Psoas muscle (tissue), 8 donors: ENCODE results near the gene ZC3H18. TPM values are rescaled to one million over a fixed set of nuclear protein-coding genes. Genes with fewer than 3 reads are reported as not detected.

ENCODE experiments used
- ATAC-seq, 4 donors: fragments of 200-7000 bp; cut with Tn5 transposase; one replicate each; pipeline ENCODE4 v1.9.1; 2020; ENCODE audit warnings: moderate library complexity in 3 of 4, mild to moderate bottlenecking in 2 of 4
- DNase-seq, 2 donors: peaks; one replicate each; pipeline ENCODE4 v3.0.0-alpha.2; 2020
- H3K27ac ChIP-seq: fragments of 200-600 bp; one replicate; pipeline ENCODE4 v1.8.0; 2022
- H3K27me3 ChIP-seq, 3 donors: fragments of 200-600 bp in 1 of 3; one replicate each; pipeline versions ENCODE4 v1.6.1 to v1.8.0; 2013 to 2022; ENCODE audit warnings: low read length in 2 of 3, mild to moderate bottlenecking in 2 of 3, moderate library complexity in 1 of 3; ENCODE audit not compliant: insufficient read depth in 3 of 3
- H3K36me3 ChIP-seq, 2 donors: fragments of 200-600 bp in 1 of 2; one replicate each; pipeline versions ENCODE4 v1.6.1 to v1.8.0; 2013 to 2022; ENCODE audit warnings: low read depth in 1 of 2, mild to moderate bottlenecking in 1 of 2, moderate library complexity in 1 of 2; ENCODE audit not compliant: insufficient read depth in 1 of 2
- H3K4me1 ChIP-seq: fragments of 200-600 bp; one replicate; pipeline ENCODE4 v1.8.0; 2022
- H3K4me3 ChIP-seq: fragments of 200-600 bp; one replicate; pipeline ENCODE4 v1.8.0; 2022; ENCODE audit warnings: mild to moderate bottlenecking
- H3K9me3 ChIP-seq: fragments of 200-600 bp; one replicate; pipeline ENCODE4 v1.8.0; 2022
- CTCF ChIP-seq: fragments of 200-600 bp; IDR thresholded peaks from one replicate; pipeline ENCODE4 v1.8.0; 2022; ENCODE audit warnings: antibody characterized with exemption
- WGBS, 3 donors: extraction: QIAGEN DNeasy Blood & Tissue Kit; methylation state at CpG; one replicate each; pipeline versions ENCODE4 v1.1.6 to v1.1.7; 2013; 5-methylcytosine and 5-hydroxymethylcytosine counted together
- intact Hi-C, 2 donors: fragments of 100-400 bp; cut with DNase I; formaldehyde crosslinking; loops; one replicate each; pipeline versions ENCODE4 v1.11.0 to v1.14.2; 2022
- polyA plus RNA-seq, 3 donors: library from polyadenylated mRNA; stranded (reverse); fragments of 200-250 nt; gene quantifications; one replicate each; pipeline ENCODE4 v1.2.3, GENCODE V29; 2013
- total RNA-seq, 4 donors: library from RNA; stranded (reverse); fragmentation: NEBNext Ultra II Directional in 2 of 4; extraction: Animal tissue kit (Norgen Biotek cat#: 25700) in 2 of 4; gene quantifications; one replicate each; pipeline versions ENCODE4 v1.2.1 to v1.2.4, GENCODE V29; 2021 to 2023
- donor health status: healthy with polysubstance abuse.
- donor health status: DM: no; HTN: no; CAD: no; lungs with moderate emphysema.
- donor health status: Bipolar disorder and iron deficiency.
- donor health status: healthy.
- donor health status: DM: yes; HTN: yes; CAD: no.
- donor health status: DM: no; HTN: no; CAD: no.
- donor health status: DM: no; HTN: no; CAD: no.
- donor health status: DM: yes; HTN: yes; CAD: no.

ZC3H18 gene
- total and polyA plus RNA-seq, 7 donors = 19.9 to 36.0 (median 28.5) TPM

DNA sequence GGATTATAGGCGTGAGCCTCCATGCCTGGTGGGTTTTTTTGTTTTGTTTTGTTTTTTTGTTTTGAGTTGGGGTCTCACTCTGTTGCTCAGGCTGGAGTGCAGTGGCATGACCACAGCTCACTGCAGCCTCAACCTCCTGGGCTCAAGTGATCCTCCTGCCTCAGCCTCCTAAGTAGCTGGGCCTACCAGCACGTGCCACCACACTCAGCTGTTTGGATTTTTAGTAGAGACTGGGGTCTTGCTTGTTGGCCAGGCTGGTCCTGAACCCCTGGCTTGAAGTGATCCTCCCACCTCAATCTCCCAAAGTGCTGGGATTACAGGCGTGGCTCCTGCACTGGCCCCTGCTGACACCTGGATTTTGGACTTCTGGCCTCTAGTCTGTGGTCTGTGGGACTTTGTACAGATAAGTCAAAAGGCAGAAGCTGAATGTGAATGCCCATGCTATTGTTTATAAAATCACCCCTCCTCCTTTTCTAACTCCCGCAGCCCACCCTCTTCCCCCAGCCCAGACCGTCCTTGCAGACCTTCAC, 110.4 kb downstream of the ZC3H18 start:
- no peak for ATAC-seq
- 85 to 94% (median 86%) methylated on average over 5 of the region's 5 CpGs for WGBS, 3 donors
- H3K4me3 ChIP-seq = no peak overlapping the region

GRCh38 chr16:88681084-88681680, 111.0 kb downstream of the ZC3H18 start:
- WGBS, 3 donors = 55 to 62% (median 59%) methylated on average over 31 of the region's 31 CpGs
- Histone ChIP-seq H3K27ac (no peak overlapping the region), H3K9me3 (no peaks in the 10 kb centered on the region), H3K4me3 (no peak overlapping the region), H3K4me1 (peaks cover 38% of the 10 kb centered on the region), H3K36me3 (no peaks in the 10 kb centered on the region), H3K27me3 (peaks cover 0 to 4% (median 0%) of the 10 kb centered on the region in 3 donors)
- DNase-seq = peak in 1 of 2 donors; percentile 70
- ATAC-seq = peak; percentile 26 to 44 (median 30)
- TF ChIP-seq CTCF = peak; percentile 46
- intact Hi-C loops = no loop called here

More for the DNA sequence above, 110.4 kb downstream of the ZC3H18 start:
- H3K4me1 ChIP-seq = peaks cover 40% of the 10 kb centered on the region
- no peak overlapping the region for H3K27ac ChIP-seq
- no peak for DNase-seq
- peaks cover 0 to 4% (median 0%) of the 10 kb centered on the region in 3 donors for H3K27me3 ChIP-seq
- no peak for TF ChIP-seq CTCF
- H3K9me3 ChIP-seq = no peaks in the 10 kb centered on the region
- intact Hi-C loops = no loop called here
- no peaks in the 10 kb centered on the region for H3K36me3 ChIP-seq

Other genes with a start within 250 kb of the ZC3H18 start
- gene ZNF469, start 187.4 kb upstream of the ZC3H18 start, total RNA-seq = 1 to 10 TPM in 1 of 4 donors, under 1 TPM in 3; 0.25 to 1.7 (median 0.47) TPM
- under 1 TPM; 0.08 to 0.30 (median 0.23) TPM for gene ZNF469, start 187.4 kb upstream of the ZC3H18 start, polyA plus RNA-seq
- gene ZFPM1, start 117.1 kb upstream of the ZC3H18 start, total RNA-seq = 1 to 10 TPM; 2.3 to 2.9 (median 2.6) TPM
- gene ZFPM1, start 117.1 kb upstream of the ZC3H18 start, polyA plus RNA-seq = 1 to 10 TPM in 1 of 3 donors, under 1 TPM in 2; 0.43 to 1.4 (median 0.56) TPM
- gene IL17C, start 68.2 kb downstream of the ZC3H18 start, total RNA-seq = not detected
- not detected for gene IL17C, start 68.2 kb downstream of the ZC3H18 start, polyA plus RNA-seq
- gene CYBA, start 80.7 kb downstream of the ZC3H18 start, total RNA-seq = 10 to 100 TPM; 17.1 to 20.2 (median 19.2) TPM
- gene CYBA, start 80.7 kb downstream of the ZC3H18 start, polyA plus RNA-seq = 10 to 100 TPM in 2 of 3 donors, 1 to 10 TPM in 1; 9.1 to 28.0 (median 24.0) TPM
- 10 to 100 TPM; 11.7 to 26.8 (median 16.1) TPM for gene MVD, start 92.7 kb downstream of the ZC3H18 start, total RNA-seq
- gene MVD, start 92.7 kb downstream of the ZC3H18 start, polyA plus RNA-seq = 10 to 100 TPM; 13.7 to 19.2 (median 15.9) TPM
- 1 to 10 TPM; 1.5 to 8.5 (median 4.0) TPM for gene SNAI3, start 116.1 kb downstream of the ZC3H18 start, total RNA-seq
- 1 to 10 TPM; 1.2 to 5.3 (median 3.0) TPM for gene SNAI3, start 116.1 kb downstream of the ZC3H18 start, polyA plus RNA-seq
- gene RNF166, start 136.0 kb downstream of the ZC3H18 start, total RNA-seq = 10 to 100 TPM; 13.4 to 22.9 (median 15.7) TPM
- gene RNF166, start 136.0 kb downstream of the ZC3H18 start, polyA plus RNA-seq = 10 to 100 TPM; 10.1 to 14.9 (median 12.1) TPM
- 10 to 100 TPM; 12.4 to 24.1 (median 19.6) TPM for gene CTU2, start 136.1 kb downstream of the ZC3H18 start, total RNA-seq
- gene CTU2, start 136.1 kb downstream of the ZC3H18 start, polyA plus RNA-seq = 10 to 100 TPM; 20.2 to 24.1 (median 21.9) TPM
- gene PIEZO1, start 214.8 kb downstream of the ZC3H18 start, total RNA-seq = 10 to 100 TPM in 2 of 4 donors, 1 to 10 TPM in 2; 8.8 to 12.6 (median 10.9) TPM
- 10 to 100 TPM in 2 of 3 donors, 1 to 10 TPM in 1; 7.2 to 26.8 (median 10.2) TPM for gene PIEZO1, start 214.8 kb downstream of the ZC3H18 start, polyA plus RNA-seq
- under 1 TPM in 3 of 4 donors, not detected in 1; 0.17 to 0.59 (median 0.25) TPM for gene CDT1, start 233.4 kb downstream of the ZC3H18 start, total RNA-seq
- gene CDT1, start 233.4 kb downstream of the ZC3H18 start, polyA plus RNA-seq = under 1 TPM; 0.03 to 0.13 (median 0.04) TPM
- 10 to 100 TPM; 32.8 to 67.7 (median 55.0) TPM for gene APRT, start 241.5 kb downstream of the ZC3H18 start, total RNA-seq
- gene APRT, start 241.5 kb downstream of the ZC3H18 start, polyA plus RNA-seq = 100 to 1,000 TPM in 1 of 3 donors, 10 to 100 TPM in 2; 49.4 to 165 (median 66.9) TPM